GM21723 (cell line): ENCODE results near the gene DCUN1D4.

Experiments used
- ATAC-seq: cut with Tn5 transposase; IDR thresholded peaks from one replicate; pipeline ENCODE4 v1.9.1; 2021; ENCODE audit warnings: mild to moderate bottlenecking, moderate library complexity; ENCODE audit not compliant: unreplicated experiment

The DCUN1D4 gene

GRCh38 chr4:51842554-51843308 is at the start of gene DCUN1D4:
Gene DCUN1D4, plus strand, starts transcription at chr4:51843153. Its CDS starts 90 bp downstream, at chr4:51843243.
- ATAC-seq: peak; percentile 95

GRCh38 chr4:51820443-51821234 is 22.3 kb upstream of the DCUN1D4 start:
- no peak for ATAC-seq

GRCh38 chr4:51825341-51825740 is 17.6 kb upstream of the DCUN1D4 start:
- no peak for ATAC-seq

- no peak for ATAC-seq
Observed at GRCh38 chr4:51830156-51830720, 12.7 kb upstream of the DCUN1D4 start.

- ATAC-seq: peak; percentile 80
Observed at GRCh38 chr4:51831133-51831532, 11.8 kb upstream of the DCUN1D4 start.

- no peak for ATAC-seq
Observed at GRCh38 chr4:51833236-51833635, 9.7 kb upstream of the DCUN1D4 start.

GRCh38 chr4:51835079-51835478 is 7.9 kb upstream of the DCUN1D4 start:
- ATAC-seq: no peak

- no peak for ATAC-seq
Observed at GRCh38 chr4:51835855-51836254, 7.1 kb upstream of the DCUN1D4 start.

GRCh38 chr4:51836549-51836948 is 6.4 kb upstream of the DCUN1D4 start:
- ATAC-seq: no peak

- no peak for ATAC-seq
Observed at GRCh38 chr4:51840781-51841180, 2.2 kb upstream of the DCUN1D4 start.

GRCh38 chr4:51842167-51842553 is 793 bp upstream of the DCUN1D4 start:
- ATAC-seq: no peak

- ATAC-seq: peak; percentile 34
Observed at GRCh38 chr4:51843309-51844152, 578 bp downstream of the DCUN1D4 start.

GRCh38 chr4:51844153-51845054 is 1.5 kb downstream of the DCUN1D4 start:
- peak; percentile 48 for ATAC-seq

GRCh38 chr4:51845055-51845426 is 2.1 kb downstream of the DCUN1D4 start:
- no peak for ATAC-seq

- ATAC-seq: no peak
Observed at GRCh38 chr4:51845711-51846110, 2.8 kb downstream of the DCUN1D4 start.

GRCh38 chr4:51849430-51849829 is 6.5 kb downstream of the DCUN1D4 start:
- no peak for ATAC-seq

GRCh38 chr4:51850294-51850693 is 7.3 kb downstream of the DCUN1D4 start:
- ATAC-seq: no peak

GRCh38 chr4:51851090-51851936 is 8.4 kb downstream of the DCUN1D4 start:
- no peak for ATAC-seq

- no peak for ATAC-seq
Observed at GRCh38 chr4:51851937-51852290, 9.0 kb downstream of the DCUN1D4 start.
